HFF-Myc (cell line): ENCODE results near the gene SMARCAD1.
A peak's percentile ranks its signal among the peaks of the same experiment; 100 is the strongest.

ENCODE experiments used
- DNase-seq: peaks from one replicate; pipeline ENCODE4 v3.0.0-alpha.2; 2011; ENCODE audit warnings: low read depth; ENCODE audit errors: extremely low read depth
- H3K4me3 ChIP-seq: replicated peaks from 2 replicates; pipeline ENCODE4 v1.5.1; 2011; ENCODE audit warnings: low read depth, mild to moderate bottlenecking, control low read depth, low read length
- TF ChIP-seq, protein P1 (sequence below): IDR thresholded peaks from 2 replicates; pipeline ENCODE4 v1.5.1; 2012; ENCODE audit warnings: mild to moderate bottlenecking, low read depth, low read length, control low read depth; ENCODE audit errors: missing control alignments

Gene SMARCAD1

DNA sequence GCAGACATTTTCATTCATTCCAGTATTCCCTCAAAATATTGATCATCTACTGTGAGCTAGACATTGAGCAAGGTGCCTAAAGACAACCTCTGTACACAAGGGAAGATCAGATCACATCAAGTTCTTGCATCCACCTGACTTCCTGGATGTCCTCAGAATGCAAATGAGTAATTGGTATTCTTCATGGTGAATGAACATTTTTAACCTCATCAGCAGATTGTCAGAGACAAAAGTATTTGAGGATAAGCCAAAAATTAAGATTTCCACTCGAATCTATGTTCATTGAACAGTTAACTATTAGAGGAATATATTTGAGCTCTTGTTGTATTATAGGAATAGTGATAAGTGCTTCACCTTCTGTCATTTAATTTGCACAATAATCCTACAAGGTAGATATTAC lies 1.3 kb downstream of the SMARCAD1 start:
- TF ChIP-seq, protein P1, sequence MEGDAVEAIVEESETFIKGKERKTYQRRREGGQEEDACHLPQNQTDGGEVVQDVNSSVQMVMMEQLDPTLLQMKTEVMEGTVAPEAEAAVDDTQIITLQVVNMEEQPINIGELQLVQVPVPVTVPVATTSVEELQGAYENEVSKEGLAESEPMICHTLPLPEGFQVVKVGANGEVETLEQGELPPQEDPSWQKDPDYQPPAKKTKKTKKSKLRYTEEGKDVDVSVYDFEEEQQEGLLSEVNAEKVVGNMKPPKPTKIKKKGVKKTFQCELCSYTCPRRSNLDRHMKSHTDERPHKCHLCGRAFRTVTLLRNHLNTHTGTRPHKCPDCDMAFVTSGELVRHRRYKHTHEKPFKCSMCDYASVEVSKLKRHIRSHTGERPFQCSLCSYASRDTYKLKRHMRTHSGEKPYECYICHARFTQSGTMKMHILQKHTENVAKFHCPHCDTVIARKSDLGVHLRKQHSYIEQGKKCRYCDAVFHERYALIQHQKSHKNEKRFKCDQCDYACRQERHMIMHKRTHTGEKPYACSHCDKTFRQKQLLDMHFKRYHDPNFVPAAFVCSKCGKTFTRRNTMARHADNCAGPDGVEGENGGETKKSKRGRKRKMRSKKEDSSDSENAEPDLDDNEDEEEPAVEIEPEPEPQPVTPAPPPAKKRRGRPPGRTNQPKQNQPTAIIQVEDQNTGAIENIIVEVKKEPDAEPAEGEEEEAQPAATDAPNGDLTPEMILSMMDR: no peak
- H3K4me3 ChIP-seq: peak overlapping the region; percentile 75
- no peak for DNase-seq

DNA sequence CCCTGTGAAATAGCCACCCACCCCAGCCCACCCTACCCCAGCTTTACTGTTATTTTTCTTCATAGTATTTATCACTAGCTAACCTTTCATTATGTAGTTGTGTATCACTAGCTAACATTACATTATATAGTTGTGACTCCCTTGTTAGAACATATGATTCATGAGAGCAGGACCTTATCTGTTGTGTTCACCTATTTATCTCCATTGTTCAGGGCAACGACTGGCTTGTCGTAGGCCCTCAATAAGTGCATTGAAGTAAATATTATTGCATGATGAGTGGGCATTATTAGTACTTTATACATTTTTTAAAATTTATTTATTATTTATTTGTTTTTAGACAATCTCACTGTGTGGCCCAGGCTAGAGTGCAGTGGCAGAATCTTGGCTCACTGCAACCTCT lies 4.2 kb downstream of the SMARCAD1 start:
- TF ChIP-seq, protein P1: no peak
- H3K4me3 ChIP-seq: no peak overlapping the region
- no peak for DNase-seq

DNA sequence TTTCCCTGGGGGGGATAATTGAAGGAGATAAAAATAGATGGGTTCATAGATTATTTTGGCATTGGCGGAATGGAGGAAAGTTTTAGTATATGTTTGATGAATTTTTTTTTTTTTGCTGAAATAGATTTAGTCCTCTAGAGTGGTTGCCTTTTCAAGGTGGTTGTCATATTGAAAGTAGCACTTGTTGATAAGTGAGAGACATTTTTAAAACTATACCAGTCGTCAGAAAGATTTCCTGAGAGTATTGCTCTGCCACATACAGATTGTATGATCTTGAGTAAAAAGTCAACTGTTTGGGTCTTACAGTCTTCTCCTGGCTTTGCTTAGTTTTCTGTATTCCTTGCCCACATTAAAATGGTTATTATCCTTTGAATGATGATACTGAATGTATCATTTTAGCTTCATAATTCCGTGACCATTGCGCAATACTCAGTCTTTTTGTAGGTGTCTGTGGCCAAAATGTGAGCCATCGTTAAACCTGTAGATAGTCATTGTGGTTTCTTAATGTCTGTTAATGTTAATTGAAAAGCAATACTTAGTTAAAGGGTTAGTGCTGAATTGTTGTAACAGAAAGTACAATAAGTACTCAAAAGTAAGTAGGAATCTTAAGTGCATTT lies 7.1 kb downstream of the SMARCAD1 start:
- no peak for DNase-seq
- TF ChIP-seq, protein P1: no peak
- H3K4me3 ChIP-seq: no peak overlapping the region

DNA sequence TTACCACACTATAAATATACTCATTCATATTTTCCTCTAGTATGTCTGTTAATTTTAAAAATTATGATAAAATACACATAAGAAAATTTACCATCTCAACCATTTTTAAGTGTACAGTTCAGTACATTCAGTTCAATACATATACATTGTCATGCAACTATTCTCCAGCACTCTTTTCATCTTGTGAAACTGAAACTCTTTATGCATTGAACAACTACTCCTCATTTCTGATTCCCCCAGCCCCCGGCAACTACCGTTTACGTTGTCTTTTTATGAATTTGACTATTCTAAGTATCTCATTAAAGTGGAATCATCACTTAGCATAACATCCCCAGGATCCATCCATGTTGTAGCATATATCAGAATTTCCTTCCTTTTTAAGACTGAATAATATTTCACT lies 8.7 kb downstream of the SMARCAD1 start:
- TF ChIP-seq, protein P1: no peak
- no peak for DNase-seq
- no peak overlapping the region for H3K4me3 ChIP-seq

DNA sequence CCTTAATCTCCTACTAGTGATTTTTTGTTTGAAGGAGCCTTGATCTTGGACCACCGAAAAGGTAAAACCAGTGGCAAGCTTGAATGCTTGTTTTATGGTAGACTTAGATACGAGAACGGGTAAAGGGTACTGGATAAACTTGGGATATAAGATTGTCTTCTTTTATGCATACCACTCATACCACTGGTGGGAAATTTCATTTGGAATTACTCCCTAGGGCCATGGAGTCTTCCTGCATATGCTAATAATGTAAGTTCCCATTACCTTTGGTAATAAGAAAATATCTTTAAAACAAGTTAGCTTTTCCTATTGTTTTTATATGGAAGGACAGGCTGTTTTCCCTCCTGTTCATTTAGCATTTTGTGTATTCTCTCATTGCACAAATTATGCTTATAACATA lies 11.7 kb downstream of the SMARCAD1 start:
- no peak for DNase-seq
- H3K4me3 ChIP-seq: no peak overlapping the region
- TF ChIP-seq, protein P1: no peak

DNA sequence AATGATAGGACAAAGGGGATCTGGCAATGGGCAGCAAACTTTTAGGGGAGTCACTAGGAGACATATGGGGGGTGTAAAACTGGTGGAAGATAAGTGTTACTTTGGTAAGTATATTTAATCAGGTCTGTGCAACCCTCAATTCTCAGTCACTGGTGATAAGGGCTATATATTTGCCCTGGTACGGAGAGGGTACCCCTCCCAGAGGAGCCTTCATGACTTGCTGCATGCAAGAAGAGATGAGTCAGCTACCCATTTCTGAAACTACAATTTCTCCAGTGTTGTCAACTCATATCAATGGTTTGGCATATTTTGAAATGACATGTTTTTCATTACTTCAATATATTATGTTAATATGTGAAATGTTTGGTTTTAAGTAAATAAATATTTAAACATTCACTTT lies 14.3 kb downstream of the SMARCAD1 start:
- no peak overlapping the region for H3K4me3 ChIP-seq
- TF ChIP-seq, protein P1: no peak
- no peak for DNase-seq

DNA sequence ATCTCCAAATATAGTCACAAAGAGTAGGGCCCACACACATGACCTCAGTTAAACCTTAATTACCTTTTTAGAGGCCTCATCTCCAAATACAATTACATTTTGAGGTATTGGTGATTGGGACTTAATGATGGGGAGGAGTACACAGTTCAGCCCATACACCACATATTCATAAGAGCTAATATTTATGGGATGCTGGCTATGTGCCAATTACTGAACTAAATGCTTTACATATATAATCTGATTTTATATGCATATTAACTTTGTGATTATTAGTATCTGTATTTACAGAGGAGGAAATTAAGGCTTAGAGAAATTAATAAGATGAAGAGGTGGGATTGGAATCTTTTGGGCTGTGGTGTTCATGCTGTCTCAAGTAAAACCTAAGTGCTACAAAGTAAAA lies 17.8 kb downstream of the SMARCAD1 start:
- no peak for DNase-seq
- TF ChIP-seq, protein P1: no peak
- no peak overlapping the region for H3K4me3 ChIP-seq
